Astrocyte (in vitro differentiated cells and primary cell): ENCODE data around the gene CKAP4. TPM values are rescaled to one million over a fixed set of nuclear protein-coding genes. Genes with fewer than 3 reads are reported as not detected.
A peak's percentile ranks its signal among the peaks of the same experiment; 100 is the strongest.

ENCODE experiments used
- DNase-seq: peaks from one replicate; pipeline ENCODE4 v3.0.0-alpha.2; 2010; ENCODE audit warnings: low read depth
- FAIRE-seq: peaks from 2 replicates; lab custom pipeline; 2011; peaks lifted over from hg19 to GRCh38; lab: Jason Lieb, UNC
- H2AFZ ChIP-seq: 2 replicates; pipeline ENCODE4 v1.6.0; 2012; ENCODE audit warnings: low read depth, low read length, inconsistent platforms
- H3K27ac ChIP-seq: 2 replicates; pipeline ENCODE4 v1.5.1; 2011; ENCODE audit warnings: low read depth, low read length, inconsistent platforms
- H3K27me3 ChIP-seq: 2 replicates; pipeline ENCODE4 v1.6.0; 2011; ENCODE audit warnings: low read length, inconsistent platforms; ENCODE audit not compliant: insufficient read depth
- H3K36me3 ChIP-seq: 2 replicates; pipeline ENCODE4 v1.5.1; 2011; ENCODE audit warnings: low read length, inconsistent platforms; ENCODE audit not compliant: insufficient read depth
- H3K4me1 ChIP-seq: 2 replicates; pipeline ENCODE4 v1.5.1; 2011; ENCODE audit warnings: low read length, inconsistent platforms; ENCODE audit not compliant: insufficient read depth
- H3K4me2 ChIP-seq: 2 replicates; pipeline ENCODE4 v1.6.0; 2012; ENCODE audit warnings: low read length, inconsistent platforms
- H3K4me3 ChIP-seq: 2 replicates; pipeline ENCODE4 v1.5.1; 2011; ENCODE audit warnings: low read depth, mild to moderate bottlenecking, low read length, inconsistent platforms; ENCODE audit not compliant: insufficient read depth
- H3K79me2 ChIP-seq: 2 replicates; pipeline ENCODE4 v1.6.0; 2012; ENCODE audit warnings: mild to moderate bottlenecking, low read length, inconsistent platforms; ENCODE audit not compliant: insufficient read depth
- H3K9ac ChIP-seq: 2 replicates; pipeline ENCODE4 v1.6.0; 2012; ENCODE audit warnings: mild to moderate bottlenecking, low read length, inconsistent platforms
- H3K9me3 ChIP-seq: 2 replicates; pipeline ENCODE4 v1.5.1; 2012; ENCODE audit warnings: low read depth, mild to moderate bottlenecking, low read length, inconsistent platforms; ENCODE audit not compliant: insufficient read depth
- H4K20me1 ChIP-seq: 2 replicates; pipeline ENCODE4 v1.6.0; 2012; ENCODE audit warnings: low read length, inconsistent platforms; ENCODE audit not compliant: insufficient read depth
- H3K27ac Mint-ChIP-seq: one replicate; pipeline ENCODE4 v1.8.0; 2021; ENCODE audit warnings: mild to moderate bottlenecking, mixed read lengths; ENCODE audit not compliant: unreplicated experiment
- H3K27me3 Mint-ChIP-seq: one replicate; pipeline ENCODE4 v1.8.0; 2021; ENCODE audit warnings: low read depth, mixed read lengths; ENCODE audit not compliant: unreplicated experiment
- H3K36me3 Mint-ChIP-seq: one replicate; pipeline ENCODE4 v1.8.0; 2021; ENCODE audit warnings: low read depth, mixed read lengths; ENCODE audit not compliant: unreplicated experiment
- H3K4me1 Mint-ChIP-seq: one replicate; pipeline ENCODE4 v1.8.0; 2021; ENCODE audit warnings: low read depth, mixed read lengths; ENCODE audit not compliant: unreplicated experiment
- H3K4me3 Mint-ChIP-seq: one replicate; pipeline ENCODE4 v1.8.0; 2021; ENCODE audit warnings: mild to moderate bottlenecking, moderate library complexity, mixed read lengths; ENCODE audit not compliant: unreplicated experiment
- H3K9me3 Mint-ChIP-seq: one replicate; pipeline ENCODE4 v1.8.0; 2021; ENCODE audit warnings: mild to moderate bottlenecking, mixed read lengths; ENCODE audit not compliant: unreplicated experiment
- EZH2 ChIP-seq: IDR thresholded peaks from 2 replicates; pipeline ENCODE4 v1.6.1; 2012; ENCODE audit warnings: mild to moderate bottlenecking, low read length, inconsistent platforms; ENCODE audit not compliant: insufficient read depth
- total RNA-seq: library from RNA; stranded (reverse); gene quantifications from 2 replicates; pipeline ENCODE4 v1.2.1, GENCODE V29; 2021
- TF ChIP-seq, protein P1 (sequence below): IDR thresholded peaks from 2 replicates; pipeline ENCODE4 v1.5.1; 2011; ENCODE audit warnings: low read depth, mild to moderate bottlenecking, inconsistent platforms, low read length, moderate library complexity; ENCODE audit not compliant: insufficient read depth

CKAP4 gene
- total RNA-seq, 1 donor from 2014 or later: 324 TPM

DNA sequence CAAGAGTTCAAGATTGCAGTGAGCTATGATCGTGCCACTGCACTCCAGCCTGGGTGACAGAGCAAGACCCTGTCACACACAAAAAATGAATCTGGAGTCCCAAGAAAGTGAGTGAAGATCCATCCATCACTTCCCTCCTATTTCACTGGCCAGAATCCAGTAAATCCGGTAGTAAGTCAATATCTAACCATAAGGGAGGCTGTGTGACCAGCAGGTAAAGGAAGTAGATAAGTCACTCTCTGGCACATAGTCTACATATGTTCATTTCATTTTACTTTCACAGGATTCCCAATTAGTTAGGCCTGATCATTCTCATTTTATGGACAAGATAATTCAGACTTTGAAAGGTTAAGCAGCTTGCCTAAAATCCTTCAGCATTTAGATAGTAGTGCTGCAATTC, 42.8 kb upstream of the CKAP4 start:
- H3K9me3 ChIP-seq: no peaks in the 10 kb centered on the region
- H3K9ac ChIP-seq: no peak overlapping the region
- Mint-ChIP-seq H3K9me3 (no peaks in the 10 kb centered on the region), H3K36me3 (no peaks in the 10 kb centered on the region), H3K4me3 (no peak overlapping the region), H3K27ac (no peak overlapping the region), H3K27me3 (no peaks in the 10 kb centered on the region), H3K4me1 (peaks cover 27% of the 10 kb centered on the region)
- no peak overlapping the region for H3K27ac ChIP-seq
- peaks cover 11% of the 10 kb centered on the region for H3K4me1 ChIP-seq
- H3K27me3 ChIP-seq: no peaks in the 10 kb centered on the region
- no peak overlapping the region for H2AFZ ChIP-seq
- H3K36me3 ChIP-seq: no peaks in the 10 kb centered on the region
- H3K79me2 ChIP-seq: no peaks in the 10 kb centered on the region
- TF ChIP-seq, protein P1, sequence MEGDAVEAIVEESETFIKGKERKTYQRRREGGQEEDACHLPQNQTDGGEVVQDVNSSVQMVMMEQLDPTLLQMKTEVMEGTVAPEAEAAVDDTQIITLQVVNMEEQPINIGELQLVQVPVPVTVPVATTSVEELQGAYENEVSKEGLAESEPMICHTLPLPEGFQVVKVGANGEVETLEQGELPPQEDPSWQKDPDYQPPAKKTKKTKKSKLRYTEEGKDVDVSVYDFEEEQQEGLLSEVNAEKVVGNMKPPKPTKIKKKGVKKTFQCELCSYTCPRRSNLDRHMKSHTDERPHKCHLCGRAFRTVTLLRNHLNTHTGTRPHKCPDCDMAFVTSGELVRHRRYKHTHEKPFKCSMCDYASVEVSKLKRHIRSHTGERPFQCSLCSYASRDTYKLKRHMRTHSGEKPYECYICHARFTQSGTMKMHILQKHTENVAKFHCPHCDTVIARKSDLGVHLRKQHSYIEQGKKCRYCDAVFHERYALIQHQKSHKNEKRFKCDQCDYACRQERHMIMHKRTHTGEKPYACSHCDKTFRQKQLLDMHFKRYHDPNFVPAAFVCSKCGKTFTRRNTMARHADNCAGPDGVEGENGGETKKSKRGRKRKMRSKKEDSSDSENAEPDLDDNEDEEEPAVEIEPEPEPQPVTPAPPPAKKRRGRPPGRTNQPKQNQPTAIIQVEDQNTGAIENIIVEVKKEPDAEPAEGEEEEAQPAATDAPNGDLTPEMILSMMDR: no peak
- no peak for TF ChIP-seq EZH2
- H3K4me3 ChIP-seq: no peak overlapping the region
- H3K4me2 ChIP-seq: no peak overlapping the region
- FAIRE-seq: no peak
- DNase-seq: no peak
- H4K20me1 ChIP-seq: no peaks in the 10 kb centered on the region

DNA sequence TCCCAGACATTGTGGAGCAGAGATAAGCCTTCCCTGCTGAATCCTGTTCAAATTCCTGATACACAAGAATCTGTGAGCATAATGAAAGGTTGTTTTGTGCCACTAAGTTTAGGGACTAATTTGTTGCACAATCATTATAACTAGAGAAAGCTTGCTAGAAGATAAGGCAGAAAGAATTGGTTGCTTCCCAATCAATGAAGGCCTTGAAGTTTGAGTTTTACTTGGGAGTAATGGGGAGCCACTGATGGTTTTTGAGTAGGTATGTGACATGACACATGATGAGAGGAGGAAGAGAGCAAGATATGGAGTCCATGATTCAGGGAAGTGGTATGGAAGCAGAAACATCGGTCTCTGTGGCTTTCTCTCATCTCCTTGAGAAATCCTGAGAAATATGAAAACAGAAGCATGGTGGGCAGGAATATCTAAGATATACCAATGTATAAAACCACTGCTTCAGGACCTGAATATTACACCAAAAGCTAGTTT, 41.4 kb upstream of the CKAP4 start:
- H3K27me3 Mint-ChIP-seq: no peaks in the 10 kb centered on the region
- no peaks in the 10 kb centered on the region for H3K36me3 Mint-ChIP-seq
- Histone ChIP-seq H3K27me3 (no peaks in the 10 kb centered on the region), H3K36me3 (no peaks in the 10 kb centered on the region), H4K20me1 (no peaks in the 10 kb centered on the region), H3K4me3 (no peak overlapping the region), H3K27ac (peak overlapping the region; percentile 74), H2AFZ (peak overlapping the region; percentile 14), H3K79me2 (no peaks in the 10 kb centered on the region), H3K9me3 (no peaks in the 10 kb centered on the region), H3K4me2 (peak overlapping the region; percentile 45), H3K9ac (peak overlapping the region; percentile 18), H3K4me1 (peaks cover 11% of the 10 kb centered on the region)
- peak; percentile 56 for DNase-seq
- TF ChIP-seq EZH2: no peak
- TF ChIP-seq, protein P1: no peak
- no peak for FAIRE-seq
- peaks cover 27% of the 10 kb centered on the region for H3K4me1 Mint-ChIP-seq
- peak overlapping the region; percentile 100 for H3K27ac Mint-ChIP-seq
- H3K4me3 Mint-ChIP-seq: no peak overlapping the region
- H3K9me3 Mint-ChIP-seq: no peaks in the 10 kb centered on the region

DNA sequence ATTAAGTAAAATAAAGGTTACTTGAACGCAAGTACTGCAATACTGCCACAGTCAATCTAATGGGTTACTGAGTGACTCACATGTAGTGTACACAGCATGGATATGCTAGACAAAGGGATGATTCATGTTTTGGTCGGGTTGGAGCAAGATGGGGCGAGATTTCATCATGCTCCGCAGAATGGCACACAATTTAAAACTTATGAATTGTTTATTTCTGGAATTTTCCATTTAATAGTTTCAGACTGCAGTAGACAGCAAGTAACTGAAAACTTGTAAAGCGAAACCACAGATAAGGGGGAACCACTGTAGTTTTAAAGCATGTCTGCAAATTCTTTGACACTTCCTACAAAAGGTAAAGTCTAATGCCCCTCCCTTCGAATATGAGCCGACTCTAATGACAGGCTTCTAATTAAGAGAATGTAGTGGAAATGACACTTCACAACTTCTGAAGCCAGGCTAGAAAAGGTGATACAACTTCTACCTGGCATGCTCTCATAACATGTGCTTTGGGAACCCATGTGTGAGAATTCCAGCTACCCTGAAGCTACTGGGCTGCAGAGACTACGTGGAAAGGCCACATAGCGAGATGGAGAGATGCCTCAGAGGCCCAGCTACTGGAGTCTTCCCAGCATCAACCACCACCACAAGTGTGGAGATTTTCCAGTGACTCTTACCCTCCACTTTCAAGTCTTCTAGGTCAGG, 40.8 kb upstream of the CKAP4 start:
- peak overlapping the region; percentile 18 for H3K9ac ChIP-seq
- Mint-ChIP-seq H3K27me3 (no peaks in the 10 kb centered on the region), H3K27ac (peak overlapping the region; percentile 100), H3K36me3 (no peaks in the 10 kb centered on the region), H3K9me3 (no peaks in the 10 kb centered on the region), H3K4me3 (no peak overlapping the region), H3K4me1 (peaks cover 27% of the 10 kb centered on the region)
- H3K4me2 ChIP-seq: peak overlapping the region; percentile 45
- H3K27ac ChIP-seq: peak overlapping the region; percentile 74
- no peaks in the 10 kb centered on the region for H3K9me3 ChIP-seq
- no peaks in the 10 kb centered on the region for H3K36me3 ChIP-seq
- TF ChIP-seq EZH2: no peak
- TF ChIP-seq, protein P1: no peak
- peak overlapping the region; percentile 14 for H2AFZ ChIP-seq
- no peaks in the 10 kb centered on the region for H3K79me2 ChIP-seq
- peaks cover 11% of the 10 kb centered on the region for H3K4me1 ChIP-seq
- no peaks in the 10 kb centered on the region for H4K20me1 ChIP-seq
- H3K27me3 ChIP-seq: no peaks in the 10 kb centered on the region
- no peak overlapping the region for H3K4me3 ChIP-seq
- FAIRE-seq: no peak
- DNase-seq: peak; percentile 95
